ENCODE measurements around the gene RUSC1.
A peak's percentile ranks its signal among the peaks of the same experiment; 100 is the strongest.

RUSC1 gene

GRCh38 chr1:155295183-155295941 lies 25.3 kb upstream of the RUSC1 start:
- no peak for DNase-seq (ENCODE audit: low read depth)

DNA sequence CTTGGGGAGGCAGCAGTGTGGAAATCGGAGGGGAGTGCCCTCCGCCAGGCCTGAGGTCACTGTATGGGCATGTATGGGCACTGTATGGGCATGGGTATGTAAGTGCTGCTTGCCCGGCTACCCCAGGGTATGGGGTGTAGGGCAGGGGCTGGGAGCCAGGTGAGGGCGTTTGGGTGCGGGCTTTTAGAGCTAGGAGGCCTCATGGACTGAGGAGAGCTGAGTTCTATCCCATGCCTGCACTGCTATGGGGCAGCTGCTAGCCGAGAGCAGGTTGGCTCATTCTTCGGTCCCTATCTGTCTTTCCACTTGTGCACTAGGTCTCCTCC lies 24.8 kb upstream of the RUSC1 start:
- DNase-seq (ENCODE audit: low read depth) = no peak

GRCh38 chr1:155296661-155297060 lies 24.0 kb upstream of the RUSC1 start:
- DNase-seq (ENCODE audit: low read depth) = no peak

DNA sequence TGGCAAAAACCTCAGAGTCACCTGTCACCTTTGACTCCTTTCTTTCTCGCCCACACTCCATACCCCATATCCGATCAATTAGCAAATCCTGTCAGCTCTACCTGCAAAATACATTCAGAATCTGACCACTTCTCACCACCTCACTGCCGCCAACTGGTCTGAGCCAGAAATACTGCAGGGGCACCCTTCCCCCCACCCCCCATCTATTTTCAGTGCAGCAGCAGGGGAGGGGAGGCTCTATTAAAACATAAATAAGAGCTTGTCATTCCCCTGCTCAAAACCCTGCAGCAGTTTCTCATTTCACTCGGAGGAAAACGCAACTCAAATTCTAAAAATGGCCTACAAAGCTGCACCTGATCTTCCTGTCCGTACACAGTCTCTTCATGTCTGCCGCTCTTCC lies 23.3 kb upstream of the RUSC1 start:
- DNase-seq (ENCODE audit: low read depth) = no peak

GRCh38 chr1:155300024-155300423 lies 20.7 kb upstream of the RUSC1 start:
- DNase-seq (ENCODE audit: low read depth) = no peak

DNA sequence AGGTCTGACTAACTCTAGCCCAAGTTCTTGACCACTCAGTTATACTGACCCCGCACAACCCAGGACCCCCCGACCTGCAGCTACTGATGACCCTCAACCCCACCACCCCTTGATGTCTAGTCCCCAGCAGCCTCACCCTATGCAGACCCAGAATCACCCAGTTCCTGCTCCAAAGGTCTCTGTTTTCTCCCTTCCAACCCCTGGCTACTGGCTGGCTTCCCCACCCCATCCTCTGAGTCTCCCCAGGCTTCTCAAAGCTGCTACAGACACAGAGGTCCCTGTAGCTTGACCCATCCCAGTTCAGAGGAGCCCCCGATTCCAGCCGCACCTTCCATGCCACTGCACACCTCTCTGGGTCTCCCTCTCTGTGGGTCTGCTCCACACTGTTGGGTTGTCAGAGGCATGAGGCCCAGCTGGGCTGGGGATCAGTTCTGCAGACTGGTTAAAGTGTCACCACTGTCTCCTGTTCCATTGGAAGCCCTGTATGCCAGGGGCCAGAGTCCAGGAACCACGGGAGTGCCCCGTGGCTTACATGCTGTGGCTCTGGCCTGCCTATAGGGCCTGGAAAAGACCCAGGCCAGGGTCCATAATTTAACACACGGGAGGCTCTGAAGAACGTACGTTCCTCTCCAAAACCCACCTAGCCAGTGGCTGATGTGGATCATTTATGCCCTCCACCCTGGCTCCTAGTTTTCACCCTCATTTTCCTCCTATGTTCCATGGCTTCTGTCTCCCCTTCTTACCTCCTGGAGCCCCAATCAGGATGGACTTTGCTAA lies 20.0 kb upstream of the RUSC1 start:
- DNase-seq (ENCODE audit: low read depth) = no peak

GRCh38 chr1:155301342-155301841 lies 19.3 kb upstream of the RUSC1 start, which contains the start of gene PKLR:
TSS of gene PKLR (minus strand) at chr1:155301438. CDS start at chr1:155301395, 43 bp downstream.
- DNase-seq (ENCODE audit: low read depth) = no peak

GRCh38 chr1:155304558-155305063 lies 16.1 kb upstream of the RUSC1 start:
- no peak for DNase-seq (ENCODE audit: low read depth)

- DNase-seq (ENCODE audit: low read depth) = no peak
These were observed 14.8 kb upstream of the RUSC1 start for GRCh38 chr1:155305881-155306391.

GRCh38 chr1:155307247-155307740 lies 13.4 kb upstream of the RUSC1 start:
- DNase-seq (ENCODE audit: low read depth) = no peak

GRCh38 chr1:155308493-155309422 lies 11.9 kb upstream of the RUSC1 start, which contains the start of gene FDPS:
TSS of gene FDPS (plus strand) at chr1:155308866. CDS start at chr1:155309790, 924 bp downstream.
- peak; percentile 93 for DNase-seq (ENCODE audit: low read depth)

DNA sequence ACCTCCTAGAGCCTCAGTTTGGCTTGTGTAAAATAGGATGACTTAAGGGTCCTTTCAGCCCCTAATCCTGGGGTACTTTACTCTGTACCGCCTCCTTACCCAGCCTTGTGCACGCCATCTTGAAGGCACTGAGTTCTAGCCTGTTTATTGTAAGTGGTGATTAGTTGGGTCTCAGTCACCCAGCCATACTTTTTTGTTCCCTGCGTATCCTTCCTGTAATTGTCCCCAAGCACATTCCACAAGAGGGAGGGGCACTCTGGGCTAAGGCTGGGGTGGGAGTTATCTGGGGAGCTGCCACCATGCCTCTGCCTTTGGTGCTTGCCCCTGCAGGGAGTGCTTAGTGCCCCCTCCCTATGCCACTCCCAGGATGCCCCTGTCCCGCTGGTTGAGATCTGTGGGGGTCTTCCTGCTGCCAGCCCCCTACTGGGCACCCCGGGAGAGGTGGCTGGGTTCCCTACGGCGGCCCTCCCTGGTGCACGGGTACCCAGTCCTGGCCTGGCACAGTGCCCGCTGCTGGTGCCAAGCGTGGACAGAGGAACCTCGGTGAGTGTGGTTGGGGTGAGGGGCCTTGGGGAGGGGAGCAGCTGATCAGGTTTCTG lies 11.2 kb upstream of the RUSC1 start:
- no peak for DNase-seq (ENCODE audit: low read depth)

- no peak for DNase-seq (ENCODE audit: low read depth)
These were observed 7.4 kb upstream of the RUSC1 start for GRCh38 chr1:155313261-155313660.

DNA sequence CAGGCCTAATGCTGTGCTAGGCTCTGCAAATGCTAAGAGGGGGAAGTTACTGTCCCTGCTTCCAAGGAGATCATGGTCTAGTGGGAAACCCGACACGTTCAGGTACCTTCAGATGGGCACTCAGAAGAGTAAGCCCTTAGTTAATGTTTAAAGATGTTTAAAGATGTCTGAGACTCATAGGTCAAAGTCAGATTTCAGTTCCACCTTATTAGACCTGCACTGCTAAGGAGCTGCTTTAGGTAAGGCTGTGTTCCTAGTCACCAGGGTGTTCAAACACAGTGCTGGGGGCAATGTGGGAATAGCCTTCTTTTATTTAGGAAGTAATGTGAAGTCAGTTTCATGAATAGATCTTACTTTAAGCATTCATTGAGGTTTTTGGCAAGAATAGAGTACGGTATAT lies 3.8 kb upstream of the RUSC1 start:
- no peak for DNase-seq (ENCODE audit: low read depth)

- no peak for DNase-seq (ENCODE audit: low read depth)
These were observed 2.6 kb upstream of the RUSC1 start for GRCh38 chr1:155318082-155318481.

DNA sequence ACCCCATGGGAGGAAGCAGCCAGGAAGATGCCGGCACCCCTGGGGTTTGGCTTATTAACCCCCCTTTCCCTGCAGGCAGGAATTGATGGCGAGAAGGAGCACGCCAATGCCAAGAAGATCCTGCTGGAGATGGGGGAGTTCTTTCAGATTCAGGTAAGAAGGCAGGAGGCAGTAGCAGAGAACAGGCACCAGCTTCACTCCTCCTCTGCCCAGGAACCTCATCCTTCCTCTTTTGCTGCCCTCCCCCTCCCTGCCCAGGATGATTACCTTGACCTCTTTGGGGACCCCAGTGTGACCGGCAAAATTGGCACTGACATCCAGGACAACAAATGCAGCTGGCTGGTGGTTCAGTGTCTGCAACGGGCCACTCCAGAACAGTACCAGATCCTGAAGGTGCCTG lies 1.2 kb upstream of the RUSC1 start:
- DNase-seq (ENCODE audit: low read depth) = no peak

GRCh38 chr1:155320252-155320651 lies 442 bp upstream of the RUSC1 start:
- no peak for DNase-seq (ENCODE audit: low read depth)

GRCh38 chr1:155321639-155322503 lies 1.2 kb downstream of the RUSC1 start:
- DNase-seq (ENCODE audit: low read depth) = no peak

DNA sequence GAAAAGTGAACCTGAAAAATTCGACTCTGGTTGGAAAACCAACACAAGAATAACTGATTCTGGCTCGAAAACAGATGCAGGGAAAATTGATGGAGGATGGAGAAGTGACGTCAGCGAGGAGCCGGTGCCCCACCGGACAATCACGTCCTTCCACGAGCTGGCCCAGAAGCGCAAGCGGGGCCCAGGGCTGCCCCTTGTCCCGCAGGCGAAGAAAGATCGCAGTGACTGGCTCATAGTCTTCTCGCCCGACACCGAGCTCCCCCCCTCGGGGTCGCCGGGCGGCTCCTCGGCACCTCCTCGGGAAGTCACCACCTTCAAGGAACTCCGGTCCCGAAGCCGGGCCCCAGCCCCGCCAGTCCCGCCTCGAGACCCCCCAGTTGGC lies 1.9 kb downstream of the RUSC1 start:
- DNase-seq (ENCODE audit: low read depth) = no peak
